Uterus (tissue), 4 donors: ENCODE results near the gene GAREM2. TPM values are rescaled to one million over a fixed set of nuclear protein-coding genes. Genes with fewer than 3 reads are reported as not detected.

Source experiments
- DNase-seq, 2 donors: peaks; one replicate each; pipeline ENCODE4 v3.0.0-alpha.2; 2019 to 2020
- H3K27ac ChIP-seq, 2 donors: fragments of 200-600 bp; sonication (generic); 1 replicate in 1 of 2; 2 replicates in 1 of 2; pipeline ENCODE4 v1.5.1; 2016 to 2018
- H3K27me3 ChIP-seq, 2 donors: fragments of 200-600 bp; sonication (generic); one replicate each; pipeline ENCODE4 v1.5.1; 2018 to 2019; ENCODE audit warnings: control low read depth in 1 of 2
- H3K36me3 ChIP-seq, 2 donors: fragments of 200-600 bp; sonication (generic); one replicate each; pipeline ENCODE4 v1.5.1; 2019; ENCODE audit warnings: control low read depth in 1 of 2
- H3K4me1 ChIP-seq, 2 donors: fragments of 200-600 bp; sonication (generic); one replicate each; pipeline ENCODE4 v1.5.1; 2018 to 2019; ENCODE audit warnings: control low read depth in 1 of 2
- H3K4me3 ChIP-seq, 2 donors: fragments of 200-600 bp; sonication (generic); 1 replicate in 1 of 2; 2 replicates in 1 of 2; pipeline ENCODE4 v1.5.1; 2018 to 2019; ENCODE audit warnings: mild to moderate bottlenecking in 1 of 2
- H3K9me3 ChIP-seq, 2 donors: fragments of 200-600 bp; sonication (generic); one replicate each; pipeline ENCODE4 v1.5.1; 2019; ENCODE audit warnings: control low read depth in 1 of 2
- CTCF ChIP-seq, 4 experiments: fragments of 200-600 bp in 2 of 4; fragments of 450-650 bp in 2 of 4; sonication (generic) in 2 of 4; IDR thresholded peaks; one replicate each; pipeline ENCODE4 v1.5.1; 2016 to 2019; ENCODE audit warnings: antibody characterized with exemption in 4 of 4, mild to moderate bottlenecking in 2 of 4, moderate library complexity in 1 of 4
- POLR2A ChIP-seq, 2 donors: fragments of 450-650 bp; IDR thresholded peaks; one replicate each; pipeline ENCODE4 v1.6.1; 2016; ENCODE audit warnings: antibody characterized with exemption in 2 of 2, mild to moderate bottlenecking in 1 of 2, moderate library complexity in 1 of 2
- intact Hi-C: fragments of 100-400 bp; cut with DNase I; formaldehyde crosslinking; loops from one replicate; pipeline ENCODE4 v1.15.1; 2023; ENCODE audit warnings: low total_unique reads
- total RNA-seq, 4 donors: library from RNA; depleted of rRNA in 3 of 4; stranded (reverse); fragments of >200 nt in 3 of 4; gene quantifications; one replicate each; pipeline versions ENCODE4 v1.1.0 to v1.2.4, GENCODE V29; 2014 to 2023
- donor health status: DM: yes; HTN: yes; CAD: no.

The GAREM2 gene
- total RNA-seq, 4 donors from 2014 or later, result under 0.01 to 5.1 (median 2.2) TPM

GRCh38 chr2:26238311-26238958, 65.5 kb downstream of the GAREM2 start:
- no peak overlapping the region for H3K27ac ChIP-seq
- no peaks in the 10 kb centered on the region for H3K4me1 ChIP-seq
- no peaks in the 10 kb centered on the region for H3K9me3 ChIP-seq
- intact Hi-C loops, result no loop called here
- peaks cover 0 to 2% of the 10 kb centered on the region in 2 donors for H3K36me3 ChIP-seq
- TF ChIP-seq POLR2A (IDR thresholded peaks at IDR 0.05), result no peak
- no peak for TF ChIP-seq CTCF (IDR thresholded peaks at IDR 0.05)
- H3K27me3 ChIP-seq, result no peaks in the 10 kb centered on the region
- DNase-seq, result no peak
- H3K4me3 ChIP-seq, result no peak overlapping the region

Other genes starting within 250 kb of the GAREM2 start
- 10 to 100 TPM in 1 of 4 donors, 1 to 10 TPM in 3; 3.5 to 12.6 (median 7.4) TPM for gene KIF3C, start 190.6 kb upstream of the GAREM2 start, total RNA-seq
- gene RAB10, start 139.0 kb upstream of the GAREM2 start, total RNA-seq, result 100 to 1,000 TPM in 2 of 4 donors, 10 to 100 TPM in 2; 45.9 to 219 (median 97.1) TPM
- gene HADHA, start 71.5 kb downstream of the GAREM2 start, total RNA-seq, result 100 to 1,000 TPM in 2 of 4 donors, 10 to 100 TPM in 2; 93.8 to 151 (median 110) TPM
- gene HADHB, start 71.9 kb downstream of the GAREM2 start, total RNA-seq, result 100 to 1,000 TPM in 2 of 4 donors, 10 to 100 TPM in 2; 45.3 to 126 (median 82.5) TPM
- gene SELENOI, start 173.1 kb downstream of the GAREM2 start, total RNA-seq, result 10 to 100 TPM in 2 of 4 donors, 1 to 10 TPM in 2; 2.8 to 27.9 (median 13.1) TPM
- gene ADGRF3, start 173.7 kb downstream of the GAREM2 start, total RNA-seq, result under 1 TPM in 2 of 4 donors, not detected in 2; 0.21 to 0.27 TPM
- 1 to 10 TPM in 2 of 4 donors, under 1 TPM in 1, not detected in 1; 0.85 to 2.4 (median 1.9) TPM for gene DRC1, start 228.8 kb downstream of the GAREM2 start, total RNA-seq